Measurements from ENCODE around the gene HOGA1.

The HOGA1 gene

DNA sequence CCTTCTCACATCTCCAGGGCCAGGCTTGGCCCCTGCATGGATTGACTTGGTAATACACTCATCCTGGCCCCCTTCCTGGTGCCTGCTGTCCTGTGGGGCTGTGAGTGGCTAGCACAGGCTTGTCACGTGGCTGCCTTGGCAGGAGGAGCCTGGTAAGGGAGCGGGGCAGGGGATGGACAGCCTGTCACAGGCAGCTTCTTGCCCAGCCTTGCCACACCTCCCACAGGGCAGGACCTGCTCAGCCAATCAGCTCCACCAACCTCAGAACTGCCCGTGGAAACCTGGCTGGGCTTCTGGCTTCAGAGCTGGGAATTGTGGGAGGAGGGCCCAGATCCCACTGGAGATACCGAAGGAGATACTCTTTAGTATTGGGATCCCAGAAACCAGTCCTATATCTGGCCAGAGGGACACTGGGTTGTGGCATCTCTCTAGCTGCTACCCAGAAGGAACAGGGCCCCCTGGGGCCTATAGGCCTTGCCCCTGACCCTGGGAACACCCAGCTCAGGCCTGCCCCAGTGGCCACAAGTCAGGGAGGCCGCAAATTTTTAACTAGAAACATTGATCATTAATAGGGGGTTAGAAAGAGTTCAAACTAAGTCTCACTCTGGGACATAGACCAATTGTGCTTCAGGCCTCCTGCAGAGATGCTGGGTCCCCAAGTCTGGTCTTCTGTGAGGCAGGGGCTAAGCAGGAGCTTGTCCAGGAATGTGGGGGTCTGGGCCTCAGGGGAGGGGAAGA lies at the start of gene HOGA1:
Gene HOGA1 (plus strand): TSS at position 330 of the 738 bp plus-strand sequence. CDS start 315 bp downstream, at position 645.
- TF ChIP-seq, protein P1, sequence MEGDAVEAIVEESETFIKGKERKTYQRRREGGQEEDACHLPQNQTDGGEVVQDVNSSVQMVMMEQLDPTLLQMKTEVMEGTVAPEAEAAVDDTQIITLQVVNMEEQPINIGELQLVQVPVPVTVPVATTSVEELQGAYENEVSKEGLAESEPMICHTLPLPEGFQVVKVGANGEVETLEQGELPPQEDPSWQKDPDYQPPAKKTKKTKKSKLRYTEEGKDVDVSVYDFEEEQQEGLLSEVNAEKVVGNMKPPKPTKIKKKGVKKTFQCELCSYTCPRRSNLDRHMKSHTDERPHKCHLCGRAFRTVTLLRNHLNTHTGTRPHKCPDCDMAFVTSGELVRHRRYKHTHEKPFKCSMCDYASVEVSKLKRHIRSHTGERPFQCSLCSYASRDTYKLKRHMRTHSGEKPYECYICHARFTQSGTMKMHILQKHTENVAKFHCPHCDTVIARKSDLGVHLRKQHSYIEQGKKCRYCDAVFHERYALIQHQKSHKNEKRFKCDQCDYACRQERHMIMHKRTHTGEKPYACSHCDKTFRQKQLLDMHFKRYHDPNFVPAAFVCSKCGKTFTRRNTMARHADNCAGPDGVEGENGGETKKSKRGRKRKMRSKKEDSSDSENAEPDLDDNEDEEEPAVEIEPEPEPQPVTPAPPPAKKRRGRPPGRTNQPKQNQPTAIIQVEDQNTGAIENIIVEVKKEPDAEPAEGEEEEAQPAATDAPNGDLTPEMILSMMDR (conservative IDR thresholded peaks at IDR 0.05; ENCODE audit: low read depth, low read length), result no peak
- no peak within 1 kb of the TSS for H3K4me3 ChIP-seq (ENCODE audit: low read depth, low read length)

DNA sequence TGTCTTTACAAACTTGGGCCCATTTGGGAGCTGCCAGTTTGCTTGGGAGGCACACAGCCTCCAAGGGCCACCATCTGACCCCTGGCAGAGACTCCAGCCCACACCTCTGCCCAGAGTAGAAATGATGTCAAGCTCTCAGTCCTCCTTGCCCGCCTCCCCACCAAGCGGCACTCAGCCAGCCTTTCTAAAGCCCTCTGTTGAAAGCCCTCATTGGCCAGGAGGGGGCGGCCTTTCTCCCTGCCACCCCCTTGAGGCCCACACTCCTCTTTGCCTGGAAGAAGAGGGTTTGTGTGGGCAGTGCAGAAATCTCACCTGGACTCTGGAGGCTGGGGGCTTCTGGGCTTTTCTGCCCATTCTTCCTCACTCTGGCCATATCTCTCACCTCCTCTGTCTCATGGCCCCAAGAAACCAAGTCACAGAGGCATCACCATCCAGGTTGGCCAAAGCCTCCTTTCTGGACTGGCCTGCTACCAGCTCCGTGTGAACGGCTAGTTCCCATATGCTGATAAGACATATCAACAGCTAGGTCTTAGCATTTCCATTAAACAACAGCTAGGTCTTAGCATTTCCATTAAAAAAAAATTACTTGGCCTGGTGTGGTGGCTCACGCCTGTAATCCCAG lies 49.3 kb upstream of the HOGA1 start:
- H3K4me3 ChIP-seq (ENCODE audit: low read depth, low read length), result no peak overlapping the region
- TF ChIP-seq, protein P1 (conservative IDR thresholded peaks at IDR 0.05; ENCODE audit: low read depth, low read length), result peak; percentile 74
- DNase-seq (ENCODE audit: low read depth), result peak; percentile 52

More for the DNA sequence above, at the start of gene HOGA1:
- DNase-seq (ENCODE audit: low read depth), result peak; percentile 63

DNA sequence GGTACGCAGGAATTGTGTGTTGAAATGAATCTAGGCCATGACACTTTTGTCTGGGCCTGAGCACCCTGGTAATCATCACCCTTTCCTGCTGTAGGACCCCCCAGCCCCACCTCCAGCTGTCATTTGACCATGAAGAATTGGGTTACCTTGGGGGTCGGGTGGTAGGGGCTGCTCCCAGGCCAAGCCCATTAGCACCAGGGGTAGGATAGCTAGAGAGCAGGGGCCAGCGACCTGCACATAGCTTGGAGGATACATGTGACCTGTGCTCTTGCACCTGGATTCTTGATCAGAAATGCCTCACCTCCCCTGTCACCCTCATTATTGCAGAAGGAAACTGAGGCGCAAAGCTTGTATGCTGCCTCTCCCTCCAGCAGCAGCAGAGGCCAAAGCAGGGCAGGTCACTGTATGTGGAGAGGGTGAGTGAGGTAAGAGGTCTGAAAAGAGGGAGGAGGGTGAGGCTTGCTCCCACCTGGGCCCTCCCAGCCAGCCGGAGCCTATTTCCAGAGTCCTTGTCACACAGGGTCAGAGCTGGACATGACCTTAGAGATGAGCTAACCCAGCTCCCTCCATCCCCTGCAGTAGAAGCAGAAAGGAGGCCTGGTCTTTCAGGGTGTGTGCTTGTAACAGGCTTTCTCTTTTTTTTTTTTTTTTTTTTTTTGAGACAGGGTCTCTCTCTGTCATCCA lies 46.9 kb upstream of the HOGA1 start:
- DNase-seq (ENCODE audit: low read depth), result no peak
- no peak overlapping the region for H3K4me3 ChIP-seq (ENCODE audit: low read depth, low read length)
- TF ChIP-seq, protein P1 (conservative IDR thresholded peaks at IDR 0.05; ENCODE audit: low read depth, low read length), result no peak

DNA sequence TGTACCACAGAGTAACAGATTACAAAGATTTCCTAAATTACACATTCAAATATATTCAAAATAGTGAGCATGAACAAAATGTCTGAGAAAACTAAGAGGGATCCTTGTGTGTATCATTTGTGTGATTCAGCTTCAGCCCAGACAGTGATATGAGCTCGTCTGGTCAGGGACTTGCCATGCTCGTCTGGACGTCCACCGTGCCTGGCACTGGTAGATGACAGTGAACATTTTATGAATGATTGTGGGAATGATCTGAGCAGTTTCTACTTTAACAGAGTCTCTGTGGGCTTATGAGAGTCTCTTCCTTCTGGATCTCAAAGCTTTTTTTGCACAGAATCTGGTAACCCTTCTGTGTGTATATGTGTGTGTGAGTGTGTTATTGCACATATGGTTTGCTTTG lies 45.8 kb upstream of the HOGA1 start:
- TF ChIP-seq, protein P1 (conservative IDR thresholded peaks at IDR 0.05; ENCODE audit: low read depth, low read length), result no peak
- no peak overlapping the region for H3K4me3 ChIP-seq (ENCODE audit: low read depth, low read length)
- DNase-seq (ENCODE audit: low read depth), result peak; percentile 72

DNA sequence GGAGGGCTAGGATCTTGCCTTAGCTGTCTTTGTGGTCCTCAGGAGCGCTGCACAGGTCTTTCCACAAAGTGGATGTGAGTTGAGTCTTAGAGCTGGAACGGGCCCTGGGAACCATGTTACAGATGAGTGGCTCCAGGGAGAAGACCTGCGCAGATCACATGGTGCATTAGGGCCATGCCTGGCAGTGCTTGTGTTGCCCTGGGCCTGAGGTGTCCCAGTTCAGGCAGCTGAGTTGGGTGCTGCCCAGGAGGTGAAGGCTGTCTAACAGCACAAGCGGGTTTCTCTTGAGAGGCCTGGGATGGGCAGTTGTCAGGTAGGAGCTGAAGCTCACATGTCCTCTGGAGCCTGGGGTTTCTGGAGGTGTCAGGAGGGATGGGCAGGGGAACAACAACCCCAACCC lies 45.4 kb upstream of the HOGA1 start:
- H3K4me3 ChIP-seq (ENCODE audit: low read depth, low read length), result no peak overlapping the region
- DNase-seq (ENCODE audit: low read depth), result no peak
- TF ChIP-seq, protein P1 (conservative IDR thresholded peaks at IDR 0.05; ENCODE audit: low read depth, low read length), result no peak

DNA sequence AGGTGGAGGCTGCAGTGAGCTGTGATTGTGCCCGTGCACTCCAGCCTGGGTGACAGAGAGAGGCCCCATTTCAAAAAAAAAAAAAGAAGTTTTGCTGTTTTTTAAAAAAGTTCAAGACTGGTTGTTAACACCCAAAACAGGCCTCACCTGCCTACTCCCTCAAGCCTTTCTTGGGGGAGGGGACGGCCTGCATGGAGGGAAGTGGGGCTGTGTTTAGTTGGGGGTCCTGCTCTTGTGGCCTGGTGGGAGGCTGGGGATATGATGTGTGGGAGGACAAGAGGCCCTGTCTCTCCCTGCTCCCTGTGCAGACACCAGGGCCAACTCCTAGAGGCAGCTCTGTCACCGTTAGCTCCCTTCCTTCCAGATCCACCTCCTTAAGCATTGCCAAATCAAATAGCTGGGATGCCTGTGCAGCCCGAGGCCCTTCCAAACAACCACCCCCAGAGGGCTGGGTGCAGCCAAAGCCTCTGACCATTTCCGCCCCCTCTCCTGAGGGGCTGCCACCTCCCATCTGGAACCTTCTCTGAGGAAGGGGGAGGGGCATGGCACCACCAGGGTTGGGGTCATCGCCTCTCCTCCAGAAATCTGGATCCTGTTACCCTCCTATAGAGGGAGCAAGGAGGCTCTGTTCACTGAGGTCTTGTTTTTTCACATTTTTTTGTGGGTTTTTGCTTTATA lies 44.5 kb upstream of the HOGA1 start:
- peak; percentile 93 for DNase-seq (ENCODE audit: low read depth)
- TF ChIP-seq, protein P1 (conservative IDR thresholded peaks at IDR 0.05; ENCODE audit: low read depth, low read length), result peak; percentile 60
- H3K4me3 ChIP-seq (ENCODE audit: low read depth, low read length), result no peak overlapping the region

All from choroid plexus epithelial cell (primary cell).